Heart right ventricle (tissue), 16 donors: Measurements from ENCODE around the gene SVIL. TPM values are rescaled to one million over a fixed set of nuclear protein-coding genes. Genes with fewer than 3 reads are reported as not detected.

Experiments
- ATAC-seq, 8 donors: fragments of 200-7000 bp; cut with Tn5 transposase; one replicate each; pipeline ENCODE4 v1.9.1; 2020; ENCODE audit warnings: mild to moderate bottlenecking in 8 of 8, moderate library complexity in 8 of 8, moderate number of reproducible peaks in 1 of 8
- DNase-seq, 2 donors: peaks; one replicate each; pipeline ENCODE4 v3.0.0-alpha.2; 2020
- H3K27ac ChIP-seq, 10 donors: fragments of 200-600 bp; sonication (generic) in 2 of 10; one replicate each; pipeline versions ENCODE4 v1.5.0 to v1.8.0; 2020 to 2022; ENCODE audit warnings: mild to moderate bottlenecking in 3 of 10
- H3K27me3 ChIP-seq, 7 donors: fragments of 200-600 bp; one replicate each; pipeline ENCODE4 v1.8.0; 2021 to 2022; ENCODE audit warnings: mild to moderate bottlenecking in 2 of 7
- H3K36me3 ChIP-seq, 9 donors: fragments of 200-600 bp; sonication (generic) in 1 of 9; one replicate each; pipeline versions ENCODE4 v1.5.0 to v1.8.0; 2020 to 2022; ENCODE audit warnings: mild to moderate bottlenecking in 2 of 9
- H3K4me1 ChIP-seq, 9 donors: fragments of 200-600 bp; sonication (generic) in 1 of 9; one replicate each; pipeline versions ENCODE4 v1.5.0 to v1.8.0; 2020 to 2022; ENCODE audit warnings: mild to moderate bottlenecking in 4 of 9
- H3K4me3 ChIP-seq, 10 donors: fragments of 200-600 bp; sonication (generic) in 2 of 10; one replicate each; pipeline versions ENCODE4 v1.5.0 to v1.8.0; 2020 to 2022; ENCODE audit warnings: mild to moderate bottlenecking in 7 of 10, moderate library complexity in 2 of 10
- H3K9me3 ChIP-seq, 11 donors: fragments of 200-600 bp in 10 of 11; sonication (generic) in 2 of 11; one replicate each; pipeline versions ENCODE4 v1.5.0 to v1.8.0; 2013 to 2022; ENCODE audit warnings: mild to moderate bottlenecking in 2 of 11, control low read depth in 1 of 11, moderate library complexity in 1 of 11
- WGBS, 2 donors: extraction: QIAGEN DNeasy Blood & Tissue Kit; methylation state at CpG; one replicate each; pipeline ENCODE4 v1.1.7; 2013; ENCODE audit warnings: inconsistent platforms in 1 of 2; 5-methylcytosine and 5-hydroxymethylcytosine counted together
- intact Hi-C, 10 donors: fragments of 100-400 bp; cut with DNase I; formaldehyde crosslinking; loops; one replicate each; pipeline versions ENCODE4 v1.11.1 to v1.14.2; 2022
- polyA plus RNA-seq, 2 donors: library from polyadenylated mRNA; stranded (reverse); fragments of 200-250 nt; gene quantifications; one replicate each; pipeline ENCODE4 v1.2.3, GENCODE V29; 2013
- total RNA-seq, 10 donors: library from RNA; stranded (reverse); fragmentation: NEBNext Ultra II Directional in 3 of 10; extraction: Animal tissue kit (Norgen Biotek cat#: 25700) in 3 of 10; gene quantifications; one replicate each; pipeline versions ENCODE4 v1.2.1 to v1.2.4, GENCODE V29; 2021 to 2023
- TF ChIP-seq, protein P1 (sequence below), 9 donors: fragments of 200-600 bp; sonication (generic) in 2 of 9; IDR thresholded peaks; one replicate each; pipeline versions ENCODE4 v1.5.0 to v1.8.0; 2021 to 2022; ENCODE audit warnings: antibody characterized with exemption in 9 of 9, mild to moderate bottlenecking in 5 of 9, moderate library complexity in 1 of 9
- donor health status: Arrhythmogenic right ventricular cardiomyopathy.
- donor health status: ischemic (EF 13 %, LVEDD 7.1; RV severe dilation, severe dysfunction).
- donor health status: healthy with polysubstance abuse.
- donor health status: DM: no; HTN: yes; CAD: no.
- donor health status: DM: no; HTN: no; CAD: no.
- donor health status: ischemic (EF 25% LVEDD 6.9; RV normal size, moderate dysfunction).
- donor health status: ischemic (EF 25% LVEDD 5.7; RV mildly dilated, moderate dysfunction).
- donor health status: healthy.
- donor health status: DM: yes; HTN: yes; CAD: no.
- donor health status: Ischemic cardiomyopathy.
- donor health status: ischemic (EF 35%, LVEDD 5.7; RV mildly dilated, moderate dysfunction).
- donor health status: nonischemic (EF 11% LVEDD 7.7; RV severe dilation, severe dysfunction).
- donor health status: DM: yes; HTN: yes; CAD: no.
- donor health status: PGD.
- donor health status: ischemic (EF 29% LVEDD 5.4; RV normal size, mild dysfunction).
- donor health status: nonischemic (EF 23%, LVEDD 6.1; RV moderate dilation, normal function).

SVIL gene
- total and polyA plus RNA-seq, 12 donors, result 38.6 to 655 (median 450) TPM

DNA sequence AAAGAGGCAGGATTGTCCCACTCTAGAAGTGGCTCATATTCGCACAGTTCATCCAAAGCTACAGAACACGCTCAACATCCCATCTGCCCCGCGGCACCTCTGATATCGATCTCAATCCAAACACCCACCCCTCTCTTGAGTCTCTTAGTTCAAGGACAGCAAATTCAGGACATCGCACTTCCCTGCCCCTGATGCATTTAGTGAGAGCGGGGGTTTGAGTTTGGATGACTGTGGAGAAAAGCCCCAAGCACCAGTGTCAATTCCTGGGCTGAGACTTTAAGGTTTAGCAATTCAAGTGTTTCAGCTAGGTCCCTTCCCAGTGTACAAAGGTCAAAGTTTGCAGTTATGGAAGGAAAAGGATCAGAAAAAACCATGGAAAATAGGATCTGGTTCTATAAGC, 179.7 kb downstream of the SVIL start:
- Histone ChIP-seq H3K27me3 (no peaks in the 10 kb centered on the region), H3K27ac (no peak overlapping the region), H3K9me3 (peaks cover 0 to 2% (median 0%) of the 10 kb centered on the region in 11 donors), H3K36me3 (peaks cover 0 to 62% (median 9%) of the 10 kb centered on the region in 9 donors), H3K4me1 (peaks cover 0 to 14% (median 0%) of the 10 kb centered on the region in 9 donors), H3K4me3 (no peak overlapping the region)
- 87 to 93% methylated on average over 7 of the region's 7 CpGs for WGBS, 2 donors
- ATAC-seq (peak in 1 of 8 donors; percentile 18), DNase-seq (no peak)
- TF ChIP-seq, protein P1, sequence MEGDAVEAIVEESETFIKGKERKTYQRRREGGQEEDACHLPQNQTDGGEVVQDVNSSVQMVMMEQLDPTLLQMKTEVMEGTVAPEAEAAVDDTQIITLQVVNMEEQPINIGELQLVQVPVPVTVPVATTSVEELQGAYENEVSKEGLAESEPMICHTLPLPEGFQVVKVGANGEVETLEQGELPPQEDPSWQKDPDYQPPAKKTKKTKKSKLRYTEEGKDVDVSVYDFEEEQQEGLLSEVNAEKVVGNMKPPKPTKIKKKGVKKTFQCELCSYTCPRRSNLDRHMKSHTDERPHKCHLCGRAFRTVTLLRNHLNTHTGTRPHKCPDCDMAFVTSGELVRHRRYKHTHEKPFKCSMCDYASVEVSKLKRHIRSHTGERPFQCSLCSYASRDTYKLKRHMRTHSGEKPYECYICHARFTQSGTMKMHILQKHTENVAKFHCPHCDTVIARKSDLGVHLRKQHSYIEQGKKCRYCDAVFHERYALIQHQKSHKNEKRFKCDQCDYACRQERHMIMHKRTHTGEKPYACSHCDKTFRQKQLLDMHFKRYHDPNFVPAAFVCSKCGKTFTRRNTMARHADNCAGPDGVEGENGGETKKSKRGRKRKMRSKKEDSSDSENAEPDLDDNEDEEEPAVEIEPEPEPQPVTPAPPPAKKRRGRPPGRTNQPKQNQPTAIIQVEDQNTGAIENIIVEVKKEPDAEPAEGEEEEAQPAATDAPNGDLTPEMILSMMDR (IDR thresholded peaks at IDR 0.05), result no peak
- intact Hi-C loops, result no loop called here

- no peak overlapping the region for H3K27ac ChIP-seq
- H3K9me3 ChIP-seq, result no peaks in the 10 kb centered on the region
- H3K36me3 ChIP-seq, result peaks cover 0 to 54% (median 5%) of the 10 kb centered on the region in 9 donors
- intact Hi-C loops, result loop anchor here in 2 of 10 donors (5.0 kb wide), 2 partner anchors 57 to 77 kb away; no protein-coding TSS in a partner anchor
- no peak overlapping the region for H3K4me3 ChIP-seq
- TF ChIP-seq, protein P1 (IDR thresholded peaks at IDR 0.05), result no peak
- H3K27me3 ChIP-seq, result no peaks in the 10 kb centered on the region
- ATAC-seq, result no peak
- DNase-seq, result no peak
- WGBS, 2 donors, result 74% methylated on average over 4 of the region's 4 CpGs
- H3K4me1 ChIP-seq, result peaks cover 0 to 10% (median 2%) of the 10 kb centered on the region in 9 donors
Measured at GRCh38 chr10:29454250-29454649, 180.5 kb downstream of the SVIL start.

GRCh38 chr10:29452546-29452945, 182.2 kb downstream of the SVIL start:
- DNase-seq, result no peak
- ATAC-seq, result no peak
- Histone ChIP-seq H3K36me3 (peaks cover 0 to 37% (median 5%) of the 10 kb centered on the region in 9 donors), H3K4me1 (peaks cover 0 to 19% (median 15%) of the 10 kb centered on the region in 9 donors), H3K27me3 (no peaks in the 10 kb centered on the region), H3K9me3 (no peaks in the 10 kb centered on the region), H3K27ac (no peak overlapping the region), H3K4me3 (no peak overlapping the region)
- TF ChIP-seq, protein P1 (IDR thresholded peaks at IDR 0.05), result no peak
- 93 to 95% methylated on average over 8 of the region's 8 CpGs for WGBS, 2 donors
- intact Hi-C loops, result loop anchor here in 2 of 10 donors (5.0 kb wide), 2 partner anchors 55 to 75 kb away; no protein-coding TSS in a partner anchor

DNA sequence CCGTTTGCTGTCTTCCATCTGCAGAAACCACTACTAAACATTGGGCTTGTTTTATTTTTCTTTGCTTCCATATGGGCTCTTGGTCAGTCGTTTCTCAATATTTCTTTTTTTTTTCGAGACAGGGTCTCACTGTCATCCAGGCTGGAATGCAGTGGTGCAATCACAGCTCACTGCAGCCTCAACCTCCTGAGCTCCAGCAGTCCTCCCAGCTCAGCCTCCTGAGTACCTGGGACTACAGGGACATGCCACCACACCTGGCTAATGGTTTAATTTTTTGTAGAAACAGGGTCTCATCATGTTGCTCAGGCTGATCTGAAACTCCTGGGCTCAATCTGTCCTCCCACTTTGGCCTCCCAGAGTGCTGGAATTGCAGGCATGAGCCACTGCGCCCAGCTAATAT, 182.8 kb downstream of the SVIL start:
- TF ChIP-seq, protein P1 (IDR thresholded peaks at IDR 0.05), result no peak
- intact Hi-C loops, result loop anchor here in 2 of 10 donors (5.0 kb wide), 2 partner anchors 55 to 75 kb away; no protein-coding TSS in a partner anchor
- H3K4me3 ChIP-seq, result no peak overlapping the region
- DNase-seq (no peak), ATAC-seq (no peak)
- H3K9me3 ChIP-seq, result no peaks in the 10 kb centered on the region
- H3K4me1 ChIP-seq, result peaks cover 0 to 23% (median 15%) of the 10 kb centered on the region in 9 donors
- 66 to 67% methylated on average over 4 of the region's 4 CpGs for WGBS, 2 donors
- peaks cover 0 to 31% (median 5%) of the 10 kb centered on the region in 9 donors for H3K36me3 ChIP-seq
- H3K27me3 ChIP-seq, result no peaks in the 10 kb centered on the region
- H3K27ac ChIP-seq, result no peak overlapping the region
